ENCODE data around the gene C10orf120.

C10orf120 gene

GRCh38 chr10:122665946-122666345 lies 33.7 kb downstream of the C10orf120 start:
- in situ Hi-C loops (cut with HindIII; ENCODE audit: low pct_unique_long_range_greater_than_20kb, low sequenced_read_pairs) = no loop called here
- no peak for TF ChIP-seq JUND (IDR thresholded peaks at IDR 0.05; ENCODE audit: low read depth)
- no peak for DNase-seq (ENCODE audit: low read depth in 1 of 2, low spot score in 1 of 2)

GRCh38 chr10:122665329-122665860 lies 34.3 kb downstream of the C10orf120 start:
- DNase-seq (ENCODE audit: low read depth in 1 of 2, low spot score in 1 of 2) = peak in 1 of 2 experiments; percentile 16
- in situ Hi-C loops (cut with HindIII; ENCODE audit: low pct_unique_long_range_greater_than_20kb, low sequenced_read_pairs) = no loop called here
- TF ChIP-seq JUND (IDR thresholded peaks at IDR 0.05; ENCODE audit: low read depth) = no peak

- no peak for TF ChIP-seq JUND (IDR thresholded peaks at IDR 0.05; ENCODE audit: low read depth)
- DNase-seq (ENCODE audit: low read depth in 1 of 2, low spot score in 1 of 2) = no peak
- in situ Hi-C loops (cut with HindIII; ENCODE audit: low pct_unique_long_range_greater_than_20kb, low sequenced_read_pairs) = no loop called here
Observed at GRCh38 chr10:122664501-122664900, 35.1 kb downstream of the C10orf120 start.

- TF ChIP-seq JUND (IDR thresholded peaks at IDR 0.05; ENCODE audit: low read depth) = no peak
- DNase-seq (ENCODE audit: low read depth in 1 of 2, low spot score in 1 of 2) = no peak
- in situ Hi-C loops (cut with HindIII; ENCODE audit: low pct_unique_long_range_greater_than_20kb, low sequenced_read_pairs) = no loop called here
Observed at GRCh38 chr10:122663516-122664130, 36.0 kb downstream of the C10orf120 start.

GRCh38 chr10:122662231-122662630 lies 37.4 kb downstream of the C10orf120 start:
- no peak for TF ChIP-seq JUND (IDR thresholded peaks at IDR 0.05; ENCODE audit: low read depth)
- no peak for DNase-seq (ENCODE audit: low read depth in 1 of 2, low spot score in 1 of 2)
- in situ Hi-C loops (cut with HindIII; ENCODE audit: low pct_unique_long_range_greater_than_20kb, low sequenced_read_pairs) = no loop called here

GRCh38 chr10:122660696-122661095 lies 39.0 kb downstream of the C10orf120 start:
- no peak for DNase-seq (ENCODE audit: low read depth in 1 of 2, low spot score in 1 of 2)
- in situ Hi-C loops (cut with HindIII; ENCODE audit: low pct_unique_long_range_greater_than_20kb, low sequenced_read_pairs) = no loop called here
- no peak for TF ChIP-seq JUND (IDR thresholded peaks at IDR 0.05; ENCODE audit: low read depth)

- TF ChIP-seq JUND (IDR thresholded peaks at IDR 0.05; ENCODE audit: low read depth) = no peak
- no peak for DNase-seq (ENCODE audit: low read depth in 1 of 2, low spot score in 1 of 2)
- in situ Hi-C loops (cut with HindIII; ENCODE audit: low pct_unique_long_range_greater_than_20kb, low sequenced_read_pairs) = no loop called here
Observed at GRCh38 chr10:122659651-122660050, 40.0 kb downstream of the C10orf120 start.

GRCh38 chr10:122659126-122659525 lies 40.5 kb downstream of the C10orf120 start:
- no peak for DNase-seq (ENCODE audit: low read depth in 1 of 2, low spot score in 1 of 2)
- in situ Hi-C loops (cut with HindIII; ENCODE audit: low pct_unique_long_range_greater_than_20kb, low sequenced_read_pairs) = no loop called here
- no peak for TF ChIP-seq JUND (IDR thresholded peaks at IDR 0.05; ENCODE audit: low read depth)

- TF ChIP-seq JUND (IDR thresholded peaks at IDR 0.05; ENCODE audit: low read depth) = no peak
- DNase-seq (ENCODE audit: low read depth in 1 of 2, low spot score in 1 of 2) = no peak
- in situ Hi-C loops (cut with HindIII; ENCODE audit: low pct_unique_long_range_greater_than_20kb, low sequenced_read_pairs) = no loop called here
Observed at GRCh38 chr10:122658356-122659049, 41.1 kb downstream of the C10orf120 start.

- no peak for DNase-seq (ENCODE audit: low read depth in 1 of 2, low spot score in 1 of 2)
- no peak for TF ChIP-seq JUND (IDR thresholded peaks at IDR 0.05; ENCODE audit: low read depth)
- in situ Hi-C loops (cut with HindIII; ENCODE audit: low pct_unique_long_range_greater_than_20kb, low sequenced_read_pairs) = no loop called here
Observed at GRCh38 chr10:122657729-122658128, 41.9 kb downstream of the C10orf120 start.

- in situ Hi-C loops (cut with HindIII; ENCODE audit: low pct_unique_long_range_greater_than_20kb, low sequenced_read_pairs) = no loop called here
- DNase-seq (ENCODE audit: low read depth in 1 of 2, low spot score in 1 of 2) = peak in 1 of 2 experiments; percentile 27
- TF ChIP-seq JUND (IDR thresholded peaks at IDR 0.05; ENCODE audit: low read depth) = no peak
Observed at GRCh38 chr10:122657255-122657654, 42.4 kb downstream of the C10orf120 start.

- TF ChIP-seq JUND (IDR thresholded peaks at IDR 0.05; ENCODE audit: low read depth) = no peak
- DNase-seq (ENCODE audit: low read depth in 1 of 2, low spot score in 1 of 2) = no peak
- in situ Hi-C loops (cut with HindIII; ENCODE audit: low pct_unique_long_range_greater_than_20kb, low sequenced_read_pairs) = no loop called here
Observed at GRCh38 chr10:122656741-122657140, 42.9 kb downstream of the C10orf120 start.

GRCh38 chr10:122656308-122656705 lies 43.3 kb downstream of the C10orf120 start:
- in situ Hi-C loops (cut with HindIII; ENCODE audit: low pct_unique_long_range_greater_than_20kb, low sequenced_read_pairs) = no loop called here
- peak; percentile 4 to 64 for DNase-seq (ENCODE audit: low read depth in 1 of 2, low spot score in 1 of 2)
- TF ChIP-seq JUND (IDR thresholded peaks at IDR 0.05; ENCODE audit: low read depth) = no peak

Data from T47D (cell line).